Stimulated activated CD4-positive, alpha-beta T cell treated with anti-CD3 and anti-CD28 coated beads, Interleukin-4, amount 100 ng/mL, for 48 hours (primary cell): ENCODE data around the gene EXOC1.
"Not testable (repeated sequence)": the region's sequence is repeated elsewhere in the genome, so short reads cannot be mapped to it uniquely, and the experiment has no call there.

Experiments
- DNase-seq, 2 donors: peaks; one replicate each; pipeline ENCODE4 v3.0.0-alpha.2; 2020; ENCODE audit warnings: low read depth in 2 of 2

EXOC1 gene

GRCh38 chr4:55907469-55907868 lies 54.0 kb downstream of the EXOC1 start:
- DNase-seq = no peak

GRCh38 chr4:55910140-55910539 lies 56.7 kb downstream of the EXOC1 start:
- no peak for DNase-seq

DNA sequence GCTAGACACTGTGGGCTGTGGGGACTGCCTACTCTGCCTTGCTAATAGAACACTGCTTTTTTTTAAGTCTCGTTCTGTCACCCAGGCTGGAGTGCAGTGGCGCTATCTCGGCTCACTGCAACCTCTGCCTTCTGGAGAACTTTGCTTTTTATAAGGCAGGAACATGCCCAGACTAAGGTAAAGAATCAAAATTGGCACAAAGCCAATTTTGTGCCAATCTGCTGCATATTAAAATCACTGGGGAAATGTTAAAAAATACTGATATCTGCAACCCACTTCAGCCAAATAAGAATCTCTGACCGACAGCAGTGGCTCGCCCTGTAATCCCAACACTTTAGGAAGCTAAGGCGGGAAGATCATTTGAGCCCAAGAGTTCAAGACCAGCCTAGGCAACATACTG lies 58.8 kb downstream of the EXOC1 start:
- no peak for DNase-seq

DNA sequence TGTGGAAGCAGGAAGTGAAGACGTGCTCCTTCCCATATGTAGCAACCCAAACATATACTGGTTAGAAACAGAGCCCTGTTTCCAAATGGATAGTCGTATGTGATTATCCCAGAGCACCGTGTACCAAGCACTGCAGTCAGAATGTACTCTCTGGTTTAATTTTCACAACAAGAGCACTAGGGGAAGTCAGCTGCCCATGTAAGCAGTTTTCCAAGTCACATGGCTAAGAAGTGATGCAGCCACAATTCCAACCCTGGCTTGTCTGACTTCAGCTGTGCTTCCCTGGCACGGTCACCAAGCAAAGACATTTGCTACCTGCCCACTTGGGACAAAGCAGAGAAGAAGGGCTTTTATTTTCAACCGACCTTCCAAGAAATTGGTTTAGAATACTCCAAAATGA lies 67.1 kb downstream of the EXOC1 start:
- DNase-seq = no peak

DNA sequence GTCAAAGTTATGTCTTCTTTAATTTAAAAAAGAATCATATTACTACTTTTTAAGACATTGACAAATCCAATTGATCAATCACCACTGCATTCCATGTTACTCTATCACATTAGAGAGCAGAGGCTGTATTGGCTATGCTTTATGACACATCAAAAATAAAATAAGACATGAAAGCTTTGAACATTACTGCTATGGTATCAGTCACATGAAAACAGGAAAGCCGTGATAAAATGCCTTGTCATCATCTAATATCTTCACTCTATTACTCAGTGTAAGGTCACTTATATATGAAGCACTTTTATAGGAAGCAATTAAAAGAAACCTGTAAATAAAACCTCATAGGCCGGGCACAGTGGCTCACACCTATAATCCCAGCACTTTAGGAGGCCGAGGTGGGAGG lies 67.6 kb downstream of the EXOC1 start:
- DNase-seq = no peak

DNA sequence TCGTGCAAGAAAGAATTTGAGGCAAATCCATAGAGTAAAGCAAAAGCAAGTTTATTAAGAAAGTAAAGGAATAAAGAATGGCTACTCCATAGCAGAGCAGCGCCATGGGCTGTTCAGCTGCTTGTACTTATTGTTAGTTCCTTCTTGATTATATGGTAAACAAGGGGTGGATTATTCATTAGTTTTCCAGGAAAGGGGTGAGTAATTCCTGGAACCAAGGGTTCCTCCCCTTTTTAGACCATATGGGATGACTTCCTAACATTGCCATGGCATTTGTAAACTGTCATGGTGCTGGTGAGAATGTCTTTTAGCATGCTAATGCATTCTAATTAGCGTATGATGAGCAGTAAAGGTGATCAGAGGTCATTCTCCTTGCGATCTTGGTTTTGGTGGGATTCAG lies 71.8 kb downstream of the EXOC1 start:
- no peak for DNase-seq

DNA sequence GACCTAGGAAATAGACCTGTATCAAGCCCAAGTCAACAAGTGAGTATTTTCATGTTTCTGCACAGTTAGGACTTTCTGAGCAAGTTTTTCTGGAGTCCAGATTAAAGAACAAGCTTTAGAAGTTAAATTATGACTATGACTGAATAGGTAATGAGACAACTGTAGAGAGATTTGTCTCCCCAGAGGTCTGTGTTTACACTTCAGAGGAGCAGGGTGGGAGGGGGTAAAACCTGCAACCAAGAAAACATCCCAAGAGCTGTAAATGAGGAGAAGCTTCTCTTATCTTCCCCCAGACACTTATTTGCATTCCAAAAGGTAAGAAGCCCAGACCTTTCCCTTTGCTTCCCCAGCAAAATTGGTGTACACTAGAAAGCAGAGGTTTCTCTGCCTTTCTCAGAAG lies 73.2 kb downstream of the EXOC1 start:
- DNase-seq = no peak

DNA sequence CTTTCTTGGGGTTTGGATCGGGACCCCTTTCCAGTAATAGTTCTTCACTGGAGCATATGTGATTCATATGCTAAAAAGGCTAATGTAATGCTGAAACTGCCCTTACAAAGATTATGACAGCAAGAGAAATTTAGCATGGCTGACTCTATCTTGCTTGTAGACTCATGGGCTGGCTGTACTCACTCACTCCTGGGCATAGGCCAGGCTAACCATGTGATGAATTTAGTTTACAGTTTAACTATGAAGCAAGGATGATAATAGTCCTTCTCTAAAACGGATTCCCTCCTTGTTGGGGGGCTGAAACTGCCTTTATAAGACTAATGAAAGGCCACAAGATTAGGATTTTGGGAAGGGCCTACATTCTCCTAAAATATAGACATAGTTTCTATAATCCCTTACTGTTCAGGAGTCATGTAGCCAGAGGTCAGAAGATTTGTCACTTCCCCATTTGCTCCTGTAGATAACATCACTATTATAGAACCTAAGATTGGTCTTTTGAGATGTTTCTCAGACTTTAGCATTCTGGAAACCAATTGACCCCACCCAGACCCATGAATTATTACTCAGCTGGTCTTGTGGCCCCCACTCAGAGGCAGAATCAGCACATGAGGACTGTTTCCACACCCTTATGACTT lies 74.5 kb downstream of the EXOC1 start:
- DNase-seq = no peak

DNA sequence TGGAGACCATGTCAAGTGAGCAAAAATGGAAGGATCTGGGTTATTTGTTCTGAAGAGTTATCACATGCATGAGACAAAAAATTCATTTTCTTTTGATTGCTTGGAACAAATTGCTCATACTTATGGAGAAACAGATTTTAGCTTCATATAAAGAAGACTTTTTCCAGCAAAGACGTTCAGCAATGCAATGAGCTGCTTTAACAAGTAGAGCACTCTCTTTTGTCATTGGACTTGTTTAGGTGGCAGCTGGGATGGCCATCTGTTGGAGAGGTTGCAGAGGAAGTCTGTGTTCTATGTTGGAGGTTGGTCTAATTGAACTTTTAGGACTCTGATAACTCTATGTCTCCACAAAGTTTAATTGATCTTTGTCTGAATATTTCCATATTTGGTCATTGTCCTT lies 75.4 kb downstream of the EXOC1 start:
- no peak for DNase-seq

GRCh38 chr4:55931043-55931442 lies 77.6 kb downstream of the EXOC1 start:
- no peak for DNase-seq

DNA sequence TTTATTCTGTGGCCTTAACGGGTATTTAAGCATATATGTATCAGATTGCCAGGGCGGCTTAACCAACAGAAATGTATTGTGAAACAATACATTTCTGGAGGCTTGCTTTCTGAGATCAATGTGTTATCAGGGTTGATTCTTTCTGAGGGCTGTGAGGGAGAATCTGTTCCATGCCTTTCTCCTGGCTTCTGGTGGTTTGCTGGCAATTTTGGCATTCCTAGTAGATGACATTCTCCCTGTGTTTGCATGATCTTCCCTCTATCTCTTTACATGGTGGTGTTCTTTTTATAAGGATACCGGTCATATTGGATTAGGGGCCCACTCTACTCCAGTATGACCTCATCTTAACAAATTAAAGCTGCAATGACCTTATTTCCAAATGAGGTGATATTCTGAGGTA lies 78.4 kb downstream of the EXOC1 start:
- DNase-seq = no peak

GRCh38 chr4:55932511-55932910 lies 79.1 kb downstream of the EXOC1 start:
- no peak for DNase-seq

DNA sequence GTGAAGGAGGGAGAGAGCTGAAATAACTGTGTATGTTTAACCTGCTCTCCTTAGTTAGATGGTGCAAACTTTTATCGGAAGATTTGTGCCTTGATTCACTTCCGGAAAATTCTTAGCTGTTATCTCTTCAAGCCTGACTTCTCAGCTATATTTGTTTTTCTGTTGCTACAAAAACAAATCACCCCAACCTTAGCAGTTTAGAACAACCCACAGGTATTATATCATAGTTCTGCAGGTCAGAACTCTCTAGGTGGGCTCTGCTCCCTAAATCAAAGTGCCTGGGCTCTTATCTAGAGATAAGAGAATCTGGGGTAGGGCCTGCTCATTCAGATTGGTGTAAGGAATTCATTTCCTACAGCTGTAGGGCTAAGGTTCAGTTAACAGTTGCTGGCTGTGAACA lies 80.2 kb downstream of the EXOC1 start:
- DNase-seq = no peak

- not testable (repeated sequence) for DNase-seq
These were observed 82.5 kb downstream of the EXOC1 start for GRCh38 chr4:55935907-55936306.

DNA sequence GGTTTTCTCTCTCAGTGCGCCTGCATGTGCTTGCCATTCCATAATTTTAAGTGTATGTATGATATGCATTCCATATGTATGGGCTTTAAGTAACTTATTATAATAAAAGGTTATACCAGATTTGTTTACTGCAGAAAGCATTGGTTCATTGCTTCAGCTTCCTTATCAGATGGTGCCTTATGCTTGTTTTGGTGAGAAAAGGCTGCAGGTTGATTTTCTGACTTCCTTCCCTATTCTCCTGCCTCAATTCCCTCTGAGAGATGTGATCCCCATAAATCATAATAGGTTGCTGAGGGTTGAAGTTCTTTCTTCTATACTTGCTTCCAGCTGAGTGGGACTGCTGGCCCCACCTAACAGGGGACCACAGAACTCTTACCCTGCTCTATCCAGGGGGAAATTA lies 85.0 kb downstream of the EXOC1 start:
- DNase-seq = no peak

DNA sequence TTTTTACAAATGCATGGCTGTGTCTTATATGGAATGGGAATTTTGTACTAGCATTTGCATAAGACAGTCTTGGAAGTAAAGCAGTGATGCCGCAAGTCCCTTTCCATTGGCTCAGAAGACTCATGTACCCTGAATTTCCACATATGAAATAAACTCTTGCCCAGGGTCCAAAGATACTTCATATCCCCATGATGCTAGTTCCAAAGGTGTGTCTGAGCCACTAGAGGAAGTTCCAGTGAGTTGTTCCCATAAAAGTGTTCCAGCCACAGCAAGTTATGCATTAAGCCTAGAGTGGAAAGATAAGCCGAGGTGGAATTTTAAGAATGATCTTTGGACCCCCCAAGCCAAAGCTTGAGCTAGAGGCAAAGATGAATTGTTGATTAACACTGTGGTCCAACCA lies 86.0 kb downstream of the EXOC1 start:
- DNase-seq = no peak

GRCh38 chr4:55941881-55942396 lies 88.5 kb downstream of the EXOC1 start:
- DNase-seq = no peak

DNA sequence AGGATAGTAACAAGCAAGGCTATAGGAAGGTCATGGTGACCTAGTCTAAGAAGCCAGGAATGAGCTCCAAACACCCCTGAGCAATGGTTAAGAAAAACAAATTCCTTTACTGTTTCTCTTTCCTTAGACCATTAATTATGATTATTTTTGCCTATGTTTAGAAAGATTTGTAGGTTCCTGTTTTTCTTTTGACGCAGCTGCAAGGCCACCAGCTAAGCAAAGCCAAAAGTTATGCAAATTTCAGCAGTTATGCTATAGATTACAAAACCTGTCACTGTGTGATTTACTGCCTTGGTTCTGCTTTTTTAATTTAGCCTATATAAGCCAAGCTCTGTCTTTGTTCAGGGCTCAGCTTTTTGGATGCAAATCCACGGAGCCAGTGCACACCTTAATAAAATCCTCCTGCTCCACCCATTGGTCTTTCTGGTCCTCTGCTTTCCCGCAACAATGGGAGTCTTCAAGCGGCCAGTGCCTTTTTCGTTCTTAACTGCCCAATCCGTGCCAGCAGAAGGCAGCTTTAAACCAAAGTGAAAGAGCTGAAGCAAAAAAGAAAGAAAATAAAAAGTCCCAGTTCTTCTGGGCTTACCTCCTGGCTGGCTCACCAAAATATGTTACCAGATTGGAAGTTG lies 93.9 kb downstream of the EXOC1 start:
- no peak for DNase-seq

GRCh38 chr4:55947912-55948725 lies 94.7 kb downstream of the EXOC1 start:
- peak in 1 of 2 donors; percentile 25 for DNase-seq

DNA sequence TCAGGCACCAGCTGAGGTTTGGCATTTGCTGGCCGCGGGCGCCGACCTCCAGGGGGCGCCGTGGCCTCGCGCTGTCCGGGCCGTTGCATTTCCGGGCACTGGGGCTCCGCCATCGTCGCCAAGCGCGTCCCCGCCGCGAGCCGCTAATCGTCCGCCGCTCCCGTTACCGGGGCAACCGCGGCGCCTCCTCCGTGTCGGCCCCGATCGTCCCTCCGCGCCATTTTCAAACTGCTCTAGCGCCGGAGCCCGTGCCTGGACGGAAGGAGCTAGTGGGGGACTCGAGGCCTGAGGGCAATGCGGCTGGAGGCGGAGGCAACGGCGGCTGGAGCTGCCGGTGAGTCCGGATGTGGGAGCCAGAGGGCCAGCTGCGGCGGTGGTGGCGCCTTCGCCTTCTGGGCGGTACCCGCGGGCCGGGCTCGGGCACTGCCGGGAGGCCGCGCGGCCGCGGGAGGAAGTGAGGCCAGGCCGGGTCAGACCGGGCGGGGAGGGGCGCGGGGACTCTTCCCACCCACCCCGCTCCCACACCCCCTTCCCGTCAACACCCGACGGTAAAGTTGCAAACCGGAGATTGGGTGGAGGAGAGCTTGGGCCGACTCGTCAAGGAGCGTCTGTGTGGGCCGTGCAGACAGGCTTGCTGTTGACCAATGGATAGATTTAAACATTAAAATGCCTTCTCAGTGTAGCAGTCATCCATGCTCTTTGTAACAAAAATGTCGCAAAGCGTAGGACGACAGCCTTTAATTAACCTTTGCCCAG lies 95.5 kb downstream of the EXOC1 start, which contains the start of gene CEP135:
TSS of gene CEP135 (plus strand) at position 220 of the 756 bp plus-strand sequence. CDS start 3,186 bp downstream, outside the sequence.
- peak; percentile 85 to 88 for DNase-seq

DNA sequence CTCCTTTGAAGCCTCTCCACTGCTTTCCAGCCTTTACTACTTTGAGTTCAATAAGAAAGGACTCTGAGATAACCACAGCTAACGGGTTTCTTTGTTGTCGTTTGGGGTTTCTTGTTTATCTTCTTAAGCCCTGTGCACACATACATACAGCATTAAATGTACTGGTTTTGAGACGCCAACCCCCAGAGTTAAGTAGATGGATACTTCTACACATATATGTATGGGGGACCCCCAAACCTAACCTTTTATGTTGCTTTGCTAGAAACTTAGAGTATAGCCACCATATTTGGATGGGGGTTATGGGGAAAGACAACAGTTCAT lies 96.0 kb downstream of the EXOC1 start:
- DNase-seq = no peak
